NOMO-1 treated with DMSO at 0.1 percent for 48 hours (cell line): ENCODE results near the gene SGIP1.
A peak's percentile ranks its signal among the peaks of the same experiment; 100 is the strongest.

Experiments used
- DNase-seq: peaks from one replicate; lab custom pipeline; 2025; ENCODE audit not compliant: unreplicated experiment; lab: John Stamatoyannopoulos, UW

SGIP1 gene

GRCh38 chr1:66599899-66600737, 66.2 kb downstream of the SGIP1 start:
- DNase-seq, result no peak

- DNase-seq, result peak; percentile 20
Measured at GRCh38 chr1:66605419-66605997, 71.6 kb downstream of the SGIP1 start.

GRCh38 chr1:66606362-66607065, 72.6 kb downstream of the SGIP1 start:
- no peak for DNase-seq

- no peak for DNase-seq
Measured at GRCh38 chr1:66607458-66607857, 73.5 kb downstream of the SGIP1 start.

GRCh38 chr1:66613187-66613586, 79.2 kb downstream of the SGIP1 start:
- no peak for DNase-seq

GRCh38 chr1:66617362-66618184, 83.6 kb downstream of the SGIP1 start:
- no peak for DNase-seq

- no peak for DNase-seq
Measured at GRCh38 chr1:66618390-66618789, 84.4 kb downstream of the SGIP1 start.

GRCh38 chr1:66623812-66624211, 89.9 kb downstream of the SGIP1 start:
- DNase-seq, result no peak

- DNase-seq, result no peak
Measured at GRCh38 chr1:66624412-66625060, 90.6 kb downstream of the SGIP1 start.

- DNase-seq, result no peak
Measured at GRCh38 chr1:66626261-66626660, 92.3 kb downstream of the SGIP1 start.

GRCh38 chr1:66628926-66629325, 95.0 kb downstream of the SGIP1 start:
- no peak for DNase-seq

GRCh38 chr1:66633159-66633558, 99.2 kb downstream of the SGIP1 start:
- DNase-seq, result no peak

- DNase-seq, result no peak
Measured at GRCh38 chr1:66637146-66637545, 103.2 kb downstream of the SGIP1 start.

GRCh38 chr1:66641891-66642473, 108.0 kb downstream of the SGIP1 start:
- DNase-seq, result no peak

- DNase-seq, result no peak
Measured at GRCh38 chr1:66642992-66643391, 109.0 kb downstream of the SGIP1 start.

- DNase-seq, result no peak
Measured at GRCh38 chr1:66644331-66644730, 110.4 kb downstream of the SGIP1 start.

- peak; percentile 85 for DNase-seq
Measured at GRCh38 chr1:66648901-66649595, 115.1 kb downstream of the SGIP1 start.

- DNase-seq, result no peak
Measured at GRCh38 chr1:66652556-66652955, 118.6 kb downstream of the SGIP1 start.

GRCh38 chr1:66654643-66655042, 120.7 kb downstream of the SGIP1 start:
- no peak for DNase-seq

GRCh38 chr1:66671455-66671854, 137.5 kb downstream of the SGIP1 start:
- no peak for DNase-seq
